GM21529 (cell line): ENCODE data around the gene DCLK2.
"Not testable (repeated sequence)": the region's sequence is repeated elsewhere in the genome, so short reads cannot be mapped to it uniquely, and the experiment has no call there.

ENCODE experiments used
- ATAC-seq: cut with Tn5 transposase; IDR thresholded peaks from one replicate; pipeline ENCODE4 v1.9.1; 2021; ENCODE audit not compliant: unreplicated experiment

Gene DCLK2

GRCh38 chr4:150197256-150197655, 119.0 kb downstream of the DCLK2 start:
- ATAC-seq, result not testable (repeated sequence)

- no peak for ATAC-seq
Observed at GRCh38 chr4:150199056-150199455, 120.8 kb downstream of the DCLK2 start.

GRCh38 chr4:150205016-150205415, 126.8 kb downstream of the DCLK2 start:
- no peak for ATAC-seq

- ATAC-seq, result no peak
Observed at GRCh38 chr4:150206265-150206664, 128.0 kb downstream of the DCLK2 start.

GRCh38 chr4:150206954-150207353, 128.7 kb downstream of the DCLK2 start:
- no peak for ATAC-seq

GRCh38 chr4:150207871-150208270, 129.6 kb downstream of the DCLK2 start:
- ATAC-seq, result no peak

- ATAC-seq, result peak; percentile 52
Observed at GRCh38 chr4:150209140-150209829, 131.0 kb downstream of the DCLK2 start.

- ATAC-seq, result no peak
Observed at GRCh38 chr4:150211016-150211415, 132.8 kb downstream of the DCLK2 start.

- no peak for ATAC-seq
Observed at GRCh38 chr4:150211799-150212445, 133.7 kb downstream of the DCLK2 start.

GRCh38 chr4:150212485-150212884, 134.2 kb downstream of the DCLK2 start:
- no peak for ATAC-seq

GRCh38 chr4:150212927-150213326, 134.7 kb downstream of the DCLK2 start:
- ATAC-seq, result no peak

GRCh38 chr4:150215601-150216000, 137.4 kb downstream of the DCLK2 start:
- ATAC-seq, result no peak

- ATAC-seq, result no peak
Observed at GRCh38 chr4:150216726-150217125, 138.5 kb downstream of the DCLK2 start.

GRCh38 chr4:150217192-150217591, 138.9 kb downstream of the DCLK2 start:
- no peak for ATAC-seq

- no peak for ATAC-seq
Observed at GRCh38 chr4:150217808-150218207, 139.6 kb downstream of the DCLK2 start.

- ATAC-seq, result no peak
Observed at GRCh38 chr4:150218447-150218846, 140.2 kb downstream of the DCLK2 start.

GRCh38 chr4:150219841-150220240, 141.6 kb downstream of the DCLK2 start:
- ATAC-seq, result no peak

- no peak for ATAC-seq
Observed at GRCh38 chr4:150224896-150225591, 146.8 kb downstream of the DCLK2 start.

- no peak for ATAC-seq
Observed at GRCh38 chr4:150229520-150229919, 151.3 kb downstream of the DCLK2 start.

- ATAC-seq, result no peak
Observed at GRCh38 chr4:150230561-150230960, 152.3 kb downstream of the DCLK2 start.

GRCh38 chr4:150231107-150231770, 153.0 kb downstream of the DCLK2 start:
- no peak for ATAC-seq

- no peak for ATAC-seq
Observed at GRCh38 chr4:150232029-150232428, 153.8 kb downstream of the DCLK2 start.
